GM12878 (cell line): ENCODE measurements around the gene AGRN. TPM values are rescaled to one million over a fixed set of nuclear protein-coding genes. Genes with fewer than 3 reads are reported as not detected.

Experiments
- ATAC-seq: fragments of 200-7000 bp; cut with Tn5 transposase; 3 replicates; pipeline ENCODE4 v1.9.1; 2020; ENCODE audit warnings: mild to moderate bottlenecking, moderate library complexity
- BruUV-seq: library from RNA; stranded (reverse); fragments of 400-500 nt; replicated peaks from 2 replicates; lab custom pipeline; 2021; lab: Mats Ljungman, UMichigan
- CTCF ChIA-PET: fragments of 300-600 bp; sonication (Branson Sonifier 250); formaldehyde crosslinking; extraction: SDS; loops from one replicate; lab custom pipeline; 2021; ENCODE audit warnings: inconsistent platforms; lab: Yijun Ruan, JAX
- POLR2A ChIA-PET: fragments of 350-600 bp; formaldehyde crosslinking; extraction: SDS; loops from one replicate; lab custom pipeline; 2021; ENCODE audit warnings: inconsistent platforms; lab: Charles Lee
- RAD21 ChIA-PET: fragments of 300-600 bp; sonication (Branson Sonifier 250); formaldehyde crosslinking; loops from one replicate; lab custom pipeline; 2023; ENCODE audit warnings: antibody characterized with exemption; ENCODE audit not compliant: unreplicated experiment; lab: Charles Lee
- SMC1A ChIA-PET: fragments of 300-600 bp; sonication (Branson Sonifier 250); formaldehyde crosslinking; loops from one replicate; lab custom pipeline; 2023; ENCODE audit not compliant: unreplicated experiment, uncharacterized antibody; lab: Charles Lee
- DNase-seq: peaks from one replicate; pipeline ENCODE4 v3.0.0-alpha.2; 2011; ENCODE audit warnings: low read depth, low spot score
- FAIRE-seq: peaks from 3 replicates; lab custom pipeline; 2011; peaks lifted over from hg19 to GRCh38; lab: Jason Lieb, UNC
- H2AFZ ChIP-seq: 2 replicates; pipeline ENCODE4 v1.6.0; 2011; ENCODE audit warnings: low read depth, low read length, control low read depth; ENCODE audit not compliant: control insufficient read depth
- H3K27ac ChIP-seq: 2 replicates; pipeline ENCODE4 v1.5.1; 2011; ENCODE audit warnings: control low read depth; ENCODE audit not compliant: control insufficient read depth, insufficient read depth
- H3K27me3 ChIP-seq, 2 experiments: replicated peaks in 1 of 2; 2 replicates each; pipeline versions ENCODE4 v1.6.0 to v1.6.1; 2011; ENCODE audit warnings: low read length in 1 of 2; ENCODE audit not compliant: control insufficient read depth in 2 of 2, insufficient read depth in 2 of 2
- H3K36me3 ChIP-seq, 2 experiments: 2 replicates each; pipeline ENCODE4 v1.5.1; 2011; ENCODE audit warnings: low read length in 1 of 2; ENCODE audit not compliant: control insufficient read depth in 2 of 2, insufficient read depth in 2 of 2
- H3K4me1 ChIP-seq: 2 replicates; pipeline ENCODE4 v1.6.1; 2011; ENCODE audit warnings: mild to moderate bottlenecking, low read length, moderate library complexity, mixed read lengths; ENCODE audit not compliant: control insufficient read depth, insufficient read depth
- H3K4me2 ChIP-seq: 2 replicates; pipeline ENCODE4 v1.6.0; 2011; ENCODE audit warnings: control low read depth; ENCODE audit not compliant: control insufficient read depth, insufficient read depth
- H3K4me3 ChIP-seq: fragments of 200-600 bp; sonication (generic); 2 replicates; pipeline ENCODE4 v1.5.1; 2016
- H3K79me2 ChIP-seq: 2 replicates; pipeline ENCODE4 v1.6.0; 2011; ENCODE audit warnings: low read length; ENCODE audit not compliant: control insufficient read depth, insufficient read depth
- H3K9ac ChIP-seq: 2 replicates; pipeline ENCODE4 v1.8.0; 2011; ENCODE audit warnings: low read length, control low read depth, mixed read lengths; ENCODE audit not compliant: control insufficient read depth, insufficient read depth
- H3K9me3 ChIP-seq: replicated peaks from 3 replicates; pipeline ENCODE4 v1.5.1; 2011; ENCODE audit warnings: mild to moderate bottlenecking, low read length; ENCODE audit not compliant: control insufficient read depth, insufficient read depth
- H4K20me1 ChIP-seq: 2 replicates; pipeline ENCODE4 v1.6.0; 2011; ENCODE audit not compliant: control insufficient read depth, insufficient read depth
- BMI1 ChIP-seq: fragments of 450-650 bp; IDR thresholded peaks from 2 replicates; pipeline ENCODE4 v1.6.1; 2016; ENCODE audit warnings: mild to moderate bottlenecking, moderate library complexity, borderline replicate concordance
- E4F1 ChIP-seq: fragments of 450-650 bp; IDR thresholded peaks from 2 replicates; pipeline ENCODE4 v1.6.1; 2018; ENCODE audit warnings: borderline replicate concordance, mild to moderate bottlenecking; ENCODE audit not compliant: partially characterized antibody
- HDAC6 ChIP-seq: fragments of 200-600 bp; sonication (generic); IDR thresholded peaks from one replicate; pipeline ENCODE4 v1.8.0; 2017; ENCODE audit warnings: antibody characterized with exemption; ENCODE audit not compliant: unreplicated experiment
- IKZF2 ChIP-seq, 2 experiments: fragments of 450-650 bp; IDR thresholded peaks; 2 replicates each; pipeline ENCODE4 v1.6.1; 2017; ENCODE audit warnings: mild to moderate bottlenecking in 2 of 2, moderate library complexity in 2 of 2
- WRNIP1 ChIP-seq: IDR thresholded peaks from 2 replicates; pipeline ENCODE4 v1.6.1; 2011; ENCODE audit warnings: low read depth, low read length, improper control_type of control experiment, borderline replicate concordance
- ZNF24 ChIP-seq: fragments of 450-650 bp; IDR thresholded peaks from 2 replicates; pipeline ENCODE4 v1.6.1; 2017; ENCODE audit warnings: antibody characterized with exemption, mild to moderate bottlenecking
- WGBS: methylation state at CpG from one replicate; pipeline ENCODE4 v1.1.6; 2016; ENCODE audit warnings: low lambda C conversion rate; ENCODE audit not compliant: insufficient replicate concordance, insufficient coverage; ENCODE audit errors: missing lambda C conversion rate; 5-methylcytosine and 5-hydroxymethylcytosine counted together
- in situ Hi-C: fragments of 300-500 bp; cut with MboI; formaldehyde crosslinking; loops from 9 replicates; pipeline ENCODE4 v1.14.3; 2018; ENCODE audit warnings: mixed read lengths
- intact Hi-C: fragments of 100-400 bp; cut with micrococcal nuclease; formaldehyde crosslinking; loops from one replicate; pipeline ENCODE4 v1.14.2; 2022; ENCODE audit not compliant: unreplicated experiment
- polyA plus RNA-seq, 11 experiments: library from polyadenylated mRNA; depleted of rRNA in 4 of 11; unstranded in 6 of 11; stranded (reverse) in 5 of 11; fragments of >200 nt; fragmentation: Nextera tagmentation in 4 of 11; fragmentation: Illumina TruSeq in 1 of 11; extraction: Ambion mirVana in 4 of 11; extraction: Trizol in 1 of 11; gene quantifications; 1 replicate in 1 of 11; 2 replicates in 10 of 11; pipeline versions ENCODE4 v1.2.1 to v1.2.3, GENCODE V29; 2011 to 2016; ENCODE audit warnings: inconsistent platforms in 2 of 11, missing spikeins in 2 of 11, low read depth in 1 of 11
- total RNA-seq, 4 experiments: library from RNA; depleted of rRNA in 3 of 4; stranded (reverse); fragments of >200 nt in 3 of 4; fragmentation: Illumina TruSeq in 1 of 4; extraction: Trizol in 1 of 4; gene quantifications; 2 replicates each; pipeline versions ENCODE4 v1.2.1 to v1.2.3, GENCODE V29; 2013 to 2021
- TF ChIP-seq, protein P1 (sequence below): fragments of 150-350 bp; IDR thresholded peaks from 2 replicates; pipeline ENCODE4 v1.6.1; 2014; ENCODE audit warnings: mild to moderate bottlenecking, low read depth, low read length

AGRN gene
- total and polyA plus RNA-seq, 10 of the 15 experiments (the other 5 are each of a cell fraction or from before 2014, with no cell fraction given): 0.02 to 41.8 (median 4.1) TPM

- SMC1A ChIA-PET: no interaction called here
- no TSS peak for BruUV-seq
- CTCF ChIA-PET: no interaction called here
- Histone ChIP-seq H3K4me2 (no peak overlapping the region), H3K9ac (no peak overlapping the region), H4K20me1 (no peaks in the 10 kb centered on the region), H3K36me3 (peaks cover 3 to 9% of the 10 kb centered on the region in 2 experiments; a peak in 3 of 4 replicates), H2AFZ (no peak overlapping the region), H3K9me3 (no peaks in the 10 kb centered on the region), H3K79me2 (no peaks in the 10 kb centered on the region), H3K27me3 (no peaks in the 10 kb centered on the region), H3K4me1 (peaks cover 11% of the 10 kb centered on the region), H3K27ac (no peak overlapping the region), H3K4me3 (no peak overlapping the region)
- RAD21 ChIA-PET: no interaction called here
- in situ Hi-C loops: loop anchor here (5.0 kb wide), 1 partner anchor 49 kb away; no protein-coding TSS in a partner anchor
- FAIRE-seq (no peak), DNase-seq (no peak), ATAC-seq (no peak)
- TF ChIP-seq HDAC6 (no peak), ZNF24 (no peak), BMI1 (no peak), E4F1 (no peak), WRNIP1 (no peak), IKZF2 (IDR thresholded peaks at IDR 0.05) (no peak)
- TF ChIP-seq, protein P1, sequence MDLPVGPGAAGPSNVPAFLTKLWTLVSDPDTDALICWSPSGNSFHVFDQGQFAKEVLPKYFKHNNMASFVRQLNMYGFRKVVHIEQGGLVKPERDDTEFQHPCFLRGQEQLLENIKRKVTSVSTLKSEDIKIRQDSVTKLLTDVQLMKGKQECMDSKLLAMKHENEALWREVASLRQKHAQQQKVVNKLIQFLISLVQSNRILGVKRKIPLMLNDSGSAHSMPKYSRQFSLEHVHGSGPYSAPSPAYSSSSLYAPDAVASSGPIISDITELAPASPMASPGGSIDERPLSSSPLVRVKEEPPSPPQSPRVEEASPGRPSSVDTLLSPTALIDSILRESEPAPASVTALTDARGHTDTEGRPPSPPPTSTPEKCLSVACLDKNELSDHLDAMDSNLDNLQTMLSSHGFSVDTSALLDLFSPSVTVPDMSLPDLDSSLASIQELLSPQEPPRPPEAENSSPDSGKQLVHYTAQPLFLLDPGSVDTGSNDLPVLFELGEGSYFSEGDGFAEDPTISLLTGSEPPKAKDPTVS: no peak
- intact Hi-C loops: no loop called here
- WGBS: 84% methylated on average over 18 of the region's 18 CpGs
- POLR2A ChIA-PET: no interaction called here
Observed at GRCh38 chr1:1053682-1054081, 33.8 kb downstream of the AGRN start.
